ENCODE measurements around the gene HYPK.

Gene HYPK

GRCh38 chr15:43852607-43853006 lies 52.2 kb downstream of the HYPK start:
- FAIRE-seq = no peak

All from colon (tissue), 2 donors.